GM13976 (cell line): ENCODE results near the gene GLG1.

ENCODE experiments used
- DNase-seq: peaks from one replicate; pipeline ENCODE4 v3.0.0; 2012; ENCODE audit warnings: low spot score
- CTCF ChIP-seq: IDR thresholded peaks from 2 replicates; pipeline ENCODE4 v1.5.1; 2012; ENCODE audit warnings: borderline replicate concordance, mild to moderate bottlenecking; ENCODE audit not compliant: insufficient read depth; ENCODE audit errors: extremely low read depth, missing control alignments, control extremely low read depth
- in situ Hi-C: fragments of 300-500 bp; cut with MboI; formaldehyde crosslinking; loops from one replicate; pipeline ENCODE4 v1.12.0; 2022; ENCODE audit warnings: low sequenced_read_pairs, mixed read lengths, inconsistent platforms; ENCODE audit not compliant: unreplicated experiment

The GLG1 gene

GRCh38 chr16:74570412-74571301, 36.3 kb downstream of the GLG1 start:
- in situ Hi-C loops = no loop called here
- DNase-seq = no peak
- no peak for TF ChIP-seq CTCF

- TF ChIP-seq CTCF = no peak
- DNase-seq = no peak
- in situ Hi-C loops = no loop called here
Observed at GRCh38 chr16:74568961-74569631, 37.8 kb downstream of the GLG1 start.

GRCh38 chr16:74567901-74568300, 39.0 kb downstream of the GLG1 start:
- DNase-seq = no peak
- TF ChIP-seq CTCF = no peak
- in situ Hi-C loops = no loop called here

GRCh38 chr16:74565378-74565777, 41.5 kb downstream of the GLG1 start:
- no peak for TF ChIP-seq CTCF
- no peak for DNase-seq
- in situ Hi-C loops = no loop called here

- in situ Hi-C loops = no loop called here
- DNase-seq = no peak
- no peak for TF ChIP-seq CTCF
Observed at GRCh38 chr16:74564451-74564984, 42.4 kb downstream of the GLG1 start.

- DNase-seq = no peak
- no peak for TF ChIP-seq CTCF
- in situ Hi-C loops = no loop called here
Observed at GRCh38 chr16:74563828-74564263, 43.1 kb downstream of the GLG1 start.
